A673 (cell line): ENCODE results near the gene TMEM91.

ENCODE experiments used
- CTCF ChIP-seq: fragments of 300-800, 200-600 bp; sonication (generic); conservative IDR thresholded peaks from 2 replicates; pipeline ENCODE4 v1.5.1; 2017; ENCODE audit warnings: low read depth, mild to moderate bottlenecking, antibody characterized with exemption, low read length, moderate library complexity, mixed read lengths
- EZH2 ChIP-seq: fragments of 200-600 bp; sonication (generic); IDR thresholded peaks from 2 replicates; pipeline ENCODE4 v1.6.1; 2017; ENCODE audit warnings: borderline replicate concordance, low read depth, mild to moderate bottlenecking, mixed read lengths, antibody characterized with exemption, low read length; ENCODE audit not compliant: poor library complexity, severe bottlenecking

- no peak for TF ChIP-seq CTCF
- TF ChIP-seq EZH2, result no peak
Observed at GRCh38 chr19:41335467-41335866, 40.9 kb upstream of the TMEM91 start.
